GM20431 (cell line): ENCODE measurements around the gene SLC25A34.

ENCODE experiments used
- in situ Hi-C: fragments of 300-500 bp; cut with MseI, MboI; formaldehyde crosslinking; loops from one replicate; pipeline ENCODE4 v1.15.0; 2020; ENCODE audit warnings: low sequenced_read_pairs; ENCODE audit not compliant: unreplicated experiment

Gene SLC25A34

GRCh38 chr1:15731735-15732685, 4.0 kb upstream of the SLC25A34 start:
- in situ Hi-C loops = no loop called here

GRCh38 chr1:15732686-15733081, 3.4 kb upstream of the SLC25A34 start:
- in situ Hi-C loops = no loop called here

GRCh38 chr1:15733218-15733725, 2.8 kb upstream of the SLC25A34 start:
- in situ Hi-C loops = no loop called here

GRCh38 chr1:15733726-15734226, 2.3 kb upstream of the SLC25A34 start:
- in situ Hi-C loops = no loop called here

- in situ Hi-C loops = no loop called here
Measured at GRCh38 chr1:15734296-15734695, 1.8 kb upstream of the SLC25A34 start.

- in situ Hi-C loops = no loop called here
Measured at GRCh38 chr1:15734901-15735300, 1.2 kb upstream of the SLC25A34 start.

GRCh38 chr1:15735304-15736037, 587 bp upstream of the SLC25A34 start:
- in situ Hi-C loops = no loop called here

GRCh38 chr1:15736892-15737261, 819 bp downstream of the SLC25A34 start:
- in situ Hi-C loops = no loop called here

GRCh38 chr1:15737324-15738319, 1.6 kb downstream of the SLC25A34 start:
- in situ Hi-C loops = no loop called here

- in situ Hi-C loops = no loop called here
Measured at GRCh38 chr1:15738416-15739113, 2.5 kb downstream of the SLC25A34 start.

- in situ Hi-C loops = no loop called here
Measured at GRCh38 chr1:15739259-15739658, 3.2 kb downstream of the SLC25A34 start.

- in situ Hi-C loops = no loop called here
Measured at GRCh38 chr1:15739745-15740144, 3.7 kb downstream of the SLC25A34 start.

GRCh38 chr1:15740924-15741850, 5.1 kb downstream of the SLC25A34 start:
- in situ Hi-C loops = no loop called here

GRCh38 chr1:15742339-15742801, 6.3 kb downstream of the SLC25A34 start, which contains the start of gene TMEM82:
TMEM82 (plus strand) TSS chr1:15742499; CDS start chr1:15742560, 61 bp downstream.
- in situ Hi-C loops = no loop called here

GRCh38 chr1:15744122-15744679, 8.1 kb downstream of the SLC25A34 start:
- in situ Hi-C loops = no loop called here

GRCh38 chr1:15747378-15747777, 11.3 kb downstream of the SLC25A34 start:
- in situ Hi-C loops = no loop called here

- in situ Hi-C loops = no loop called here
Measured at GRCh38 chr1:15748264-15748663, 12.2 kb downstream of the SLC25A34 start.
